GM18519 (cell line): ENCODE data around the gene TBC1D22A.

ENCODE experiments used
- ATAC-seq: cut with Tn5 transposase; IDR thresholded peaks from one replicate; pipeline ENCODE4 v1.9.1; 2021; ENCODE audit warnings: mild to moderate bottlenecking, moderate library complexity; ENCODE audit not compliant: unreplicated experiment, low FRiP score

Gene TBC1D22A

DNA sequence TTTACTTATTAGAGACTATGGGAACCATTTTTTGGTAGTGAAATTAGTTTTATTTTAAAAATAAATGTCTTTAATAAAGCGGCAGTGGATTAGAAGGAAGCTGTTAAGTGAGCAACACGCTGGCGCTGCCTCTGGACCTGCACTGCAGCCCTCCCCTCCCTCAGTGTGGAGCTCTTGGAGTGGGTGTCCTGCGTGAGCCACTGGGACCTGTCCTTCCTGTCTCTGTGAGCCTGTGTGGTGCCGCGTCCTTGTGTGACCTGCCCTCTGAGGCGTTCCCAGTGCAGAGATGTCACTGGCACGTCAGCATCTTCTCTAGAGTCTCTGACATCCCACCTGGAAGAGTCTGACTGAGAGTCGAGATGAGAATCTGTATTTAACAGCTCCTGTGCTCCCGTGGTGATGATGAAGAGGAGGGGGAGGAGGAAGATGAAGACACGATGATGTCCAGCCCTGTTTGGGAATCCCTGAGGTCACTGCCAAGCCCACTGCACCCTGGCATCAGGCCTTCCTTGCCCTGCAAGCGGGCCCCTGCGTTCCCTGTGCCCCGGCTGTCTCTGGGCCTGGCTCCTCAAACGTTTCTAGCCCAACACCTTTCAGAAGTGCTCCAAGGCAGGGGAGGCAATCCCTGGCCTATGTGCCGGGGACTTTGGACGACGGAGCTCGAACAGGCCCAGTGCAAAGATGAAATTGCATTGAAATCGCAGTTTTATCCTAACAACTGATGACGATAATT lies 271.8 kb downstream of the TBC1D22A start:
- ATAC-seq: no peak

DNA sequence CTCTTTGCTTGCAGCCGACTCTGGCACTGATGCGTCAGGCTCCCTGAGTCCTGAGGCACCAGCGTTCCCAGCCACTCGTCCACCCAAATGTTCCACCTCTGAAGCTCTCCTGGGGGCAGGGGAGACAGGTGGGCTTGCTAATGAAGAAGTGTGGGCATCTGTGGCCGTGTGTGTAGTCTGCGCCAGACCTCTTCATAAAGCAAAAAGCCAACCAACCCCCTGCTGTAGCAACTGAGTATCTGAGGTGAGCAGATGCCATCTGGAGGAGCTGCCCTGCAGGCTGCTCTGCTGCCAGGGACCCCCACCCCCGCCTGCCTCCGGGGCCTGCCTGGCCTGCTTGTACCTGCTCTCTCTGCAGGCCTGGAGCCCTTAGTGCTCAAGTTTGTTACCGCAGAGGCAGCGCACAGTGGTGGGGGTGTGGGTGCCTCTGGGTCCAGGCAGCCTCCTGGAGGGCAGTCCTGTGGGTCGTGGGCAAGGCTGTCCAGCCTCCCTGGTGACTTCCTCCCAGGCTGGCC lies 272.5 kb downstream of the TBC1D22A start:
- ATAC-seq: no peak

DNA sequence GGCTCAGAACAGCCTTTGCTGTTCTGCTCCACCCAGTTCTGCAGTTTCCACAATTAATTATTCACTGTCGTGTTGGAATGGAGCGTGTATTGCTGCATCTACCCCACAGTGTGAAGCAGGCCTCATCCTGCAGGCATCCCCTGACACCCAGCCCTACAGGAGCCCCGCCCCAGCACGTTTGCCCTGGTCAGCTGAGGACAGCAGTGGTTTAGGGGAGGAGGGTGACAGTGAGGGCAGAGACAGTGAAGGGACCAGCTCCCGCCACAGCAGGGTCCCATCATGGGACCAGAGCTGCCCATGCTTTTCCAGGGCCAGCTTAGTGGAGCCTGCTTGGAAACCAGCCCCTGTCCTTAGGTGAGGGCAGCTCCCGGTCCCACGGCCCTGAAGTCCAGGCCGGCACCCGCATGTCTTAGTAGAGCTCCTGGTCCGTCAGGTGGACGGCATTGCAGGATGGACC lies 273.0 kb downstream of the TBC1D22A start:
- ATAC-seq: no peak

DNA sequence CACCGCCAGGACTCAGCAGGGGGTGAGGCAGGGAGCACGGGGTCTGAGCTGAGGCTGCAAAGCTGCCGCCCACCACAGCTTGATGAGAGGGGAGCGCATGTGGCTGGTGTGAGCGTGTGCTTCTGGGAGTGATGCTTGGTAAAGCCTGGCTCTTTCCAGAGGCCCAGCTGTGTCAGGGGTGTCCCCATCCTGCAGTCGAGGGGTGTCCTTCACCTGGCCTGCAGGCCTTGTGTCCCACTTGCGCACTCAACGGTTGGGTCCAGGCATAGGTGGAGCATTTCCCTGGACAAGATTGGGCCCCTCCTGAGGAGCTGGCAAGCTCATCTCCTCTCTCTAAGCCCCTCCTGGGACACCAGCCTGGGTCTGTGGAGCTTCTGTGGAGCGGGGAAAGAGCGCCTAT lies 273.9 kb downstream of the TBC1D22A start:
- no peak for ATAC-seq

DNA sequence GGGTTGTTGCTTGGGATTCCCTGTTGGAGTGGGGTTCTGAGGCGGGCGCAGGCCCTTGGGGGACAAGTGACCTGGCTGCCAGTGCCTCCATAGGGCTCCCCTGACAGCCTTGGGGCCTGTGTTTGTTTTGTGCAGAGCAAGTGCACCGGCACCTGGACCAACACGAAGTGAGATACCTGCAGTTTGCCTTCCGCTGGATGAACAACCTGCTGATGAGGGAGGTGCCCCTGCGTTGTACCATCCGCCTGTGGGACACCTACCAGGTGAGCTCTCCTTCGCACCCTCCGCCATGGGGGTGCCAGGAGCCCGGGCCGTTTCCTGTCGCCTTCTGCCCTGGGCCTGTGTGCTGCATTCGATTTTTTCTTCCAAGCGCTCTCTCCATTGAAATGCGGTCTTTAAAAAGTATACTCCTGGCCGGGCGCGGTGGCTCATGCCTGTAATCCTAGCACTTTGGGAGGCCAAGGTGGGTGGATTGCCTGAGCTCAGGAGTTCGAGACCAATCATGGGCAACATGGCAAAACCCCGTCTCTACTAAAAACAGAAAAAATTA lies 274.6 kb downstream of the TBC1D22A start:
- no peak for ATAC-seq

DNA sequence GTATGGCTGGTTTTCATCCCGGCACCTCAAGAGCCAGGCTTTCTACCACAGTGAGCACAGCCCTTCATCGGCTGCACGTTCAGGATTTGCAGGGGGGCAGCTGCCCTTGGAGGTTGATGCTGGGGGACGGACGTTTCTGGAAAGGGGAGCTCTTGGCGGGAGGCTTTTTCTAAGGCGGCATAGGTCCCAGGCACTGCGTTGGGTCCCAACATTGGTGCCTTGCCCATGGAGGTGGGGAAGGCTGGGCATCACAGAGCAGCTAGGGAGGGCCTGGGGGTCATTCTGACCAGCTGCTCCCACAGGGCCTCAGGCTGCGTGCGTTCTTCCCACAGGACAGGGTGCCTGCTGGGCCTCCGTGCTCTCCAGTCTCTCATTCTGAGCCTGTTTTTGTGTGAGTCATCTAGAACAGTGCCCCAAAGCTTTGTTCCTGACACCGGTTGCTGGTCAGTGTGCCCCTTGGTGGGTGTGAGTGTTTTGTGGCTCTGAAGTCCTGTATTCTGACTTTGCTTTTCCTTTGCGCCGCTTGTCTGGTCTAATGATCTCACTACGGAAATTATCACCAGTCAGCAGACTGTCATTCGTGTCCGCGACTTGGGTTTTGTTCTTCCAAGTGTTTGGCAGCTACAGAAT lies 275.9 kb downstream of the TBC1D22A start:
- no peak for ATAC-seq

DNA sequence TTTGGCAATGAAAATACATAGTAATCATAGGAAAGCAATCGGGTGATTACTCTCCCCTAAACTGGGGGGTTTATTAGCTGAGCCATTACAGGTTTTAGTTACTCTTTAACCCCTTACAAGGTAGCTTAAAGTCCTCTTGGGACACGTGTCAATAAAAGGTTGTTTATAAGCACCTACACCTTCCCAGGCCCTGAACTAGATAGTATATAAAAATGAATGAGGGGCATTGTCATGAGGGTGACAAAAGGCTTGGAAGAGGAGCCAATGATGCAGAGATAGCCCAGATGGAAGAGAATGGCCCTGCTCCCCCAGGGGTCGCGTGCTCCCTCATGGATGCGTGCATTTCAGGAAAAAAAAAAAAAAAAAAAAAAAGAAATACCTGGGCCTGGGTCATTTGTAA lies 276.9 kb downstream of the TBC1D22A start:
- ATAC-seq: no peak

DNA sequence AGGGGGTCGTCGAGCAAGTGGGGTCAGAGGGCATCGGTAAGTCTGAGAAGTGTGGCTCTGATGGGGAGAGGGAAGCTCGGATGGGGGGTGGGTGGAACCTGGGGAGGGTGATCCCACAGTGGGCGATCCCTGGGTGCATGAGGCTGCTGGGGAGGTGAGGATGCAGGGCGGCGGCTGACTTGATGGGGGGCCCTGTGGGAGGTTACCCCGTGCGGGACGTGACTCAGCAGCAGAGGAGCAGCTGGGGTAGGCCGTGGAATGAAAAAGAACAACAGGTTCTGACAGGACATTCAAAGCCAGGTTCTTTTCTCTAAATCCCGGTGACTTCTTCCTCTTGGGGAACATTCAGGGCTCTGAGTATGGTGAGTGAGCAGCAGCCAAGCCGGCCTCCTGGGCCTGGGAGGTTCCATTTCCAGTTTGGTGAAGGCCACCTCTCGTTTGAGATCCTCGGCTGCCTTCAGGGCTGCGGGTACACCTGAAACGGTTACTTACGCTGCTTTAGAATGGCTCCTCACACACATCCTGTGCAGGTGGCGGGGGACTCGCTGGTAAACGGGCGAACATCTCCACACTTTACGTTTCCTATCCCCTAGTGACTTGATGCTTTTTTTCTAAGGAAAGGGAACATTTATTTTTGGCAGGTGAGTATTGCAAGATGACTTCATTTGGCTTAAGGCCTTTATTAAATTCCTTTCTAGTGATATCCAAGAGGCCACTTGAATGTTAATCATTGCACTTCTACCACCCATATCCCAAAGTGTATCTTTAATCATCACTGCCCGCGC lies 278.2 kb downstream of the TBC1D22A start:
- no peak for ATAC-seq

DNA sequence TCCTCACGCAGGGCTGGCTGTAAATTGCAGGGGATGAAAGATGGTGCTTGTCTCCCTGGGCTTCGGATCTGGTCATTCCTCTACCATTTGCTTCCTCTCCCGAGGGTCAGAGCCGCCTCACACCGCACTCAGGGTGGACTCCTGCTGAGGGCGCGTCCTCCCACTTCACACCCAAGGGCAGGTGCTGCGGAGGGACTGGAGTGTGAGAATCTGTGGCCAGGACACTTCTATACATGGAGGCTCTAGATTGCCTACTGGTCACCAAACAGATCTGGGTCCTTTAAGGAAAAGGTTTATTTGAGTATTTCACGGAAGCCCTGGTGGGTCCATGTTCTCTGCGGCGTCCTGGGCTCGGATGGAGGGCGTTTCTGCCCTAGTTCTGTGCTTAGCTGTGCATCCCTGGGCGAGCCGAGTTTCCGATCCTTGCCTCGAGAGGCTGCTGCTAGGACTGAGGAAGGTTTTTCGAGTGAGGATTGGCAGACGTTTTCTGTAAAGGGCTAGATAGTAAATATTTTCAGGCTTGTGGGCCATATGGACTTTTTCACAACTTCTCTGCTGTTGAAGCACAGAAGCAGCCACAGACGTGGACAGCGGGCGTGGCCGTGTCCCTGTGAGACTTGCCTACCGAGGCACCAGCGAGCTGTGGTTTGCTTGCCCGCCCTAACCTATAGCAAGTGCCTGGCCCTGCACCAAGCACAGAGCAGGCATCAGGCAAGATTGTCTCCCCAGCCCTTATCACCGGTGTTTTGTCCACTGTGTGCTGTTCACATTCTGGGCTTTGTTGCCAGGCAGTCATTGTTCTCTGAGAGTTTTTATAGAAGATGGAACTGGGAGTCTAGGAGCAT lies 279.0 kb downstream of the TBC1D22A start:
- ATAC-seq: no peak

DNA sequence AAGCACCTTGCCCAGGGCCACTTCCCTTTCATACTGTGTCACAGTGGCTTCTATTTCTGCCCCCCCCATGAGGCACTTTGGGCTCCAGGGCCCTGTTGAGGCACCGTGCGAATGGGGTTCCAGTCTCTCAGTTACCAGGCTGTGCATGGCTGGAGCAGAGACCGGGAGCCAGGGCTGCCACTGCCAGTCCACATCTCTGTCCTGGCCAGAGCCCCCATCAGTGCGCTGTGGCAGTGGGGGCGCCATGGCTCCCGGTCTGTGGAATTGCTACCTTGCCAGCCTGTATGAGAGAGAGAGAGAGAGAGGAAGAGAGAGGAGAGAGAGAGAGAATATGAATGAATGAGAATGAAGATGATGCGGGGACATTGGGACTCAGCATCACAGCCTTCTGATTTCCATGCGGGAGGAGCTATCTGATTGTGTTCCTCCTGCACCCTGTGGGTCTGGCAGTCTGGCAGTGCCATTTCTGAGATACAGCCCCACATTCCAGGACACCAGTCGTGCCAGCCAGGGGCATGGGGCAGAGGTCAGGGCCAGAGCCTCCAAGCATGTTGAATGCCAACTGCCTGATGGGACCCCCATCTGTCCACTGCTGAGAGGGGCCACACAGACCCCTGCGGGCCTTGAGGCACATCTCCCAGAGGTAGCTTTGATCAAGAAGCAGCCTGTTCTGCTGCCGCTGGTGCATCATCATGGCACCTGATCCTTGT lies 279.8 kb downstream of the TBC1D22A start:
- no peak for ATAC-seq

DNA sequence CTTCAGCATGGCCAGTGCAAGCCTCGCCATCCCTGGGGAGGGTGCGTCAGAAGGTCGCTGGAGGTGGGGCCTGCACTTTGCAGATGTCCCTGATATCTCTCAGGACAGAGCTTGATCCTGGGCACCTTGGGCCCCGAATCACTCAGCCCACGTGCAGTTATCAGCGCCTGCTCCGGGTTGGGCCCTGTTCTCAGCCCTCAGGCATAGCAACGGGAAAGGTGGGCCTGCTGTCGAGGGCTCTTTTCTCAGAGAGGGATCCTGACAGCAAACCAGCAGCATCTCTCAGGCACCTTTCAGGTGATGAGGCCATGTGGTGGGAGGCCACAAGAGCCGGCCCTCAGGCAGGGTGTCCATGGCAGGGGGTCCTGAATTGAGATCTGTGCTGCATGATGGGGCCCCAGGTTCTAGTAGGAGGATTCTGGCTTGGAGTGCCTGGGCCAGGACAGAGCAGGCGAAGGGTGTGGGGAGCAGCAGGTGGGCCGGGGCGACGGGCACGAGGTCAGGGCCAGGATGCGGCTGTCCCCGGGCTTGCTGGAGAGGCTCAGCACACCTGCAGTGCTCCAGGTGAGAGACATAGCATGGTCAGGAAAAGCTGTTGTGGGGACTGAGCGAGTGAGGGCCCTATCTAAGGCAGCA lies 280.5 kb downstream of the TBC1D22A start:
- ATAC-seq: no peak

DNA sequence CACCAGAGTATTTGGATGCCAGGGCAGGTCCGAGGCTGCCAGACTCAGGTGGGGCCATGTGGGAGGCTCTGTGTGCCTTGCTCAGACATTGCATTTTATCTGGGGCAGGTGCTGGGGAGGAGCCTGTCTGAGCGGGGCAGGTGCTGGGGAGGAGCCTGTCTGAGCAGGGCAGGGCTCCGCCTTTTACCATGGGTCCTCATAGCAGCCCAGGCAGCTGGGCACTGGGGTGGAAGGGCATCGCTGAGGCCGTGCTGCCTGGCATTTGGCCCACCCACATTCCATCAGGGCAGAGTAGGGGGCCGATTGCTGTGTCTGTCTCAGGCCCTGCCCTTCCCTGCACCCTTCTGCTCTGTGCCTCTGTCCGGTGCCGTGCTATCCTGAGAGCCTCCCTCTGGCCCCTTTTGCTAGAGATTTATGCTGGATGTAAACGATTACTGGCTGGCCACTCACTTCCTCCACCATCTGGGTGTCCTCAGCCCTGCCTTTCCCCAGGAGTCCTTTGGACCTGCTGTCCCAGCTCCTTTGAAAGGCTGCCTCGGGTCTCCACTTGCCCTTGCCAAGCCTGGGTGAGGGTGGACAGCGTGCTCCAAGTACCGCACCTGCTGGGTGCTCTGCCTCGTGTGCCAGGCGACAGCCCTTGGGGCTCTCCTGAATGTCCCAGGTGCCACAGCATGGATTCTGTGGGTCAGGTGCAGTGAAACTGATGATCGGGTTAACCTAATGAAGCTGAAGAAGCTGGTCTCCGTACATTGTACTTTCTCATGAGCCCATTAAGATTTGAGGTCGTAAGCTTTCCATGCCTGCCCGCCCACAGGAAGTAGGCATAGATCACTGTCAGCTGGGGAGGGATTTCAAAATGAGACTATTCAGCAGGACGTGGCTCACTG lies 281.6 kb downstream of the TBC1D22A start:
- no peak for ATAC-seq

DNA sequence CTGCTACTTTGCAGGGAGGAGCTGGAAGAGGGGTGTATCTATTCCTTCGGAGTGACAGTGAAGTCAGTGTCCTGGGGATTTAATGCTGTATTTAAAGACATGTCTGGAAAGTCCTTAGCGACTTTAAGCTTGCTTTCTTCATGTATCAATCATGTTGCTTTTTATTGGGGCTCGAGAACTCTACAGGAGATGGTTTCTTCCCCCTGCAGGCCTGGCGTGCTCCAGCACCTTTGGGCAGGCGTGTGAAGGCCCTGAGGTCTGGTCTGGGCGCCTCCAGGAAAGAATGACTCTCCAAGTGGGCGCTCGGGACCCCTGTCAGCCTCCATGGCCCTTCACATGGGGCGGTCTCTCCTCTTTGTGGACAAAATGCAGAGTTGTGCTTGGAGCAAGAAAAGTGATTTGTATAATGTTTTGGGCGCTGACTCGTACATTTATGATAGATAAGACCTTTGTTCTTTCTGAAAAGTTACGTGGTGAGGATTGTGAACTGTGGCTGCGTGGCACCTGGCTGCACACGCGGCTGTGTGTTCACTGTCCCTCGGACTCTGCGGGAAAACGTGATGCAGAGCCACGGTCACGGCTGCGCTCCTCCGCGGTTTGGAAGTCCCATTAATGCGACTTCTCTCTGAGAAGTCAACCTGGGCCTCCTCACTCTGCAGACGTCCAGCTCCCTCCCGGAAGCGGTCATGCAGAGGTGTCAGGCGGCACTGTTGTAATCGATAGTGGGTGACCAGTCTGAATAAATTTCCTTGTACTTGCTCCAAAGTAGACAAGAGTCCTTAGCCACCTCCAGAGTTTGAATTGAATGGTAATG lies 282.5 kb downstream of the TBC1D22A start:
- no peak for ATAC-seq

DNA sequence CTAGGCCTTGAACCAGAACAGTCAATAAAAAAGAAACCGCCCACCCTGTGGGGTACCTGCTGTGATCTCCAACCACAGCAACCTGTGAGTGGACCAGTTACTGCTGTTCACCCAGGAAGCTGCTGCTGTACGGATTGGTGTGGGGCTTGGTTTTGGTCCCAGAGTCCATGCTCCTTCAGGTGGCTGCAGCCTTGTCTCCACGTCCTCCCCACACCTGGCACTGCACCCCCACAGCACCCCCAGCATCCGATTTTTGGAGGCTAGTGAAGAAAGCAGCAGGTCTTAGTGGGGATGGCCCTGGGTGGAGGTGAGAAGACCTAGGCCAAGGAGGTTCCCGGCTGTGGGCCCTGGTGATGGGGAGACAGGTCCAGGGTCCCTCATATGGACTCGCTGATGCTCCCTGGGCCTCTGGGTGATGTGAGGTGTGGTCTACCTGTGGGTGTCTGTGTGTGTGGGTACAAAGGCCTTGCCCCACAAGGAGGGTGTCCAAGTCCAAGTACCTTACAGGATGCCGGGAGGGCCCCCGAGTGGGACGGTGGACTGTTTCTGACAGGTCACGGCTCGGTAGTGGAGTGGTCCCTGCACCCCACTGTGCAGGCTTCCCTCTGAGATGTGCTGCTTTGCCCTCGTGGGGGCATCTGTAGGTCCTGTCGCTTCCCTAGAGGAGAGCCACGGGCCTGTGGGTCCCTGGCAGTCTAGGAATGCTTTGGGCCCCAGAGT lies 283.4 kb downstream of the TBC1D22A start:
- ATAC-seq: no peak

DNA sequence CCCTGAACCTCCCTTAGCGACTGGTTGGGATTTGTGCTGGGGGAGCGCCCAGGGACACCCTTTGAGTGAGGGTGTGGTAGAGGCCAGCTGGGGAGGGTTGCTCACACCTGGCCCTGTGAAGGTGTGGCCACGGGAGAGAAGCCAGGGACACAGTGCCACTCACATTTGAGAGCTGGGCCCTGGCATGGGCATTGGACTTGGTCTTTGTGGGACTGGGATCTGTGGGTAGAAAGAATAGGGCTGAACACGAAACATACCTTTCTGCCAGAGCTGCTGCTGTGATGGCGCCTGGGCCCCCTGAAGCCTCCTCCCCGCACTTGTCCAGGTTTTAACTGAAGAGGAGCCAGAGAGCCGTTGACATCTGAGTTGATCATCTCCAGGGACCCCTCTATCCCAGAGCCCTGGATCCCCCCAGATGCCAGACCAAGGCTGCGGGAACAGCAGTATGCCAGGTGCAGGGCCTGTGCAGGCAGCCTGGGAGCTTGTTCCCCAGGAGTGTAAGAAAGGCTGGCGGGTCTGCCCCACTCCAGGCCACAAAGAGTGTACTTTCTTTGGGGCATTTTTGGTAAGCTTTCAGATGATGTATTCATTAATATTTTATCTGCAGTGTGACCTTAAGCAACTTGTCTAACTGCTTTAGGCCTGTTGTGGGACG lies 284.1 kb downstream of the TBC1D22A start:
- no peak for ATAC-seq
